Erythroblast (primary cell): ENCODE measurements around the gene CARS2.
"Not testable (repeated sequence)": the region's sequence is repeated elsewhere in the genome, so short reads cannot be mapped to it uniquely, and the experiment has no call there.

ENCODE experiments used
- DNase-seq, 2 experiments: peaks; one replicate each; lab custom pipeline; 2025; lab: John Stamatoyannopoulos, UW
- GATA1 ChIP-seq: IDR thresholded peaks from 2 replicates; pipeline ENCODE4 v1.6.1; 2011; ENCODE audit warnings: low read depth, mild to moderate bottlenecking, control low read depth, low read length, moderate library complexity
- POLR2A ChIP-seq: IDR thresholded peaks from 2 replicates; pipeline ENCODE4 v1.6.1; 2011; ENCODE audit warnings: mild to moderate bottlenecking, low read length

The CARS2 gene

DNA sequence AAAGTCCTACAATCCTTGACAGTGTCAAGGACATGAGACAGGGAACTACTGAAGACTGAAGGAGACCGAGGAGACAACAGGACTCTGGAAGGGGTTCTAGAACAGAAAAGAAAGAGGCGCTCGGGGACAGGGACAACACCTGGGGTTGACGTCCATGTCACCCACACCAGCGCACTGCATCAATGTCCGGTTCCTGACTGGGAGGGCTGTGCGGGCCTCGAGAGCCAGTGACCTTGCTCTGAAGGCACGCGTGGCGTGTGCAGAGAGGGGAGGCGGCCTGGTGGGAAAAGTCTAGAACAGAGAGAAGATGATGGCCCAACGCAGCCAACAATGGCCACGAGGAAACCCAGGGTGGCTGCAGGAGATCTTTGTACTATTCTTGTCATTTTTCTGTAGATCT lies 5.7 kb downstream of the CARS2 start:
- TF ChIP-seq POLR2A (no peak), GATA1 (no peak)
- DNase-seq: no peak

DNA sequence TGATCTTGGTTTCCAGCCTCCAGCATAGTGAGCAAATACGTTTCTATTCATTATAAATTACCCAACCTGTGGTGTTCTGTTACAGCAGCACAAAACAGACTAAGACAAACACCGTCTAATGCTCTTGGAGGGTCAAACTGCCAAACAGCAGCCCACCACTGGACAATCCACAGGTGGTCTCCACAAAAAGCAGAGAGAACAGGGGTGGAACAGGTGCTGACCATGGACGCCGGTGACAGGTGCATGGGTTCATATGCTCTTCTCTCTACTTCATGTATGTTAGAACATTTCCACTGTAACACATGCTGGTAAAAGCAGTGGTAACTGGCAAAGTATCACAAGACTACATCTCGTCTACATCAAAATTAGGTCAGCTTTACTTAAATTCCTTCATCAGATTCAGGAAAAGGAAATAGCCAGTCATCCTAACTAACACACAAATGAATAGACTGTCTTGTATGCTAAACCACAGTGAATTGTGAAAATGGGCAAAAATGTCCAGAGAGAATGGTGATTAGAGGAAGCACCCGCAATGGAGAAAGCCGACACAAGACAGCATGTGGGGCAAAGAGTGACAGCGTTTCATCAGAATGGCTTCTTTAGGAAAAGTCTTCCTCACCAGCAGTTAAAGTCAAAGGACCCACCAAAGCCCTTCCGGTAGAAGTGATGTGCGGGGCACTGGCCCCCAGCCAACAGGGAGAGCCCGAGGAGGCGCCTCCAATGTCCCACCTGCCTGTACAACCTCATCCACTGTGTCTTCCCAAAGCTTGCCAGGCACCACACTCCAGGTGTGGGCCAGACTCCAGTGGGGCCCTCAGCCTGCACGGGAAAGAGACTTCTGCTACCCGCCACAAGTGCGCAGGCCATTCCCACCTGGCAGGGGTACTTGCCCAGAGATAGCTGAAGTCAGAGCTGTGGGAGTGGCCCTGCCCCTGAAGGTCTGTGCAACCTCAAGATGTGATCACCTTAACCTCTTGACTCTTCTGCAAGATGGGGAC lies 6.5 kb downstream of the CARS2 start:
- TF ChIP-seq GATA1: no peak
- TF ChIP-seq POLR2A: no peak
- no peak for DNase-seq

DNA sequence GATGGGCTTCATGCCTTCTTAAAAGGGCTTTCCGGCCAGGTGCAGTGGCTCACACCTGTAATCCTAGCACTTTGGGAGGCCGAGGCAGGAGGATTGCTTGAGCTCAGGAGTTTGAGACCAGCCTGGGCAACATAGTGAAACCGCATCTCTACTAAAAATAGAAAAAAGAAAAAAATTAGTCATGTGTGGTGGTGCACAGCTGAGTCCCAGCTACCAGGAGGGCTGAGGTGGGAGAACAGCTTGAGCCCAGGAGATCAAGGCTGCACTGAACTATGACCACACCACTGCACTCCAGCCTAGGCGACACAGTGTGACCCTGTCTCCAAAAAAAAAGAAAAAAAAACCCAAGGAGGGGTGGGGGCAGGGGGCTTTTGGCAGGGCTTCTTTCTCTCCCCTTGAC lies 7.2 kb downstream of the CARS2 start:
- TF ChIP-seq POLR2A: no peak
- TF ChIP-seq GATA1: no peak
- DNase-seq: no peak

DNA sequence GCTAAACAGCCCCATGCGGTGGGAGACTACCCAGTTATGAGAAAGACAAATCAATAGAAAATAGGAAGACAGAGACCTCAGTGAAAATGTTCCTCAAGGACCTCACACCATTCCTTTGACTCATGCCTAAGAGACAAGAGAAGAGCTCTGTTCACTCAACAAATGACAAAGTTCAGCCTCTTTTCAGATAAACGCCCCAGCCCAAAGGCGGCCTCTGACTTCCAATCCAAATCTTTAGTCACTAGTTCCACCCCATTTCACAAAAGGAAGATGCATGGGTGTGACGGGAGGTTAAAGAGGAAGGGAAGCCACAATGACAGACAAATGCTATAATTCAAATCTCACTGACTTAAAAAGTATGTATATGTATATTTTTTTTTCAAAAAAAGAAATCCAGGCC lies 8.1 kb downstream of the CARS2 start:
- DNase-seq: no peak
- TF ChIP-seq GATA1 (no peak), POLR2A (no peak)

DNA sequence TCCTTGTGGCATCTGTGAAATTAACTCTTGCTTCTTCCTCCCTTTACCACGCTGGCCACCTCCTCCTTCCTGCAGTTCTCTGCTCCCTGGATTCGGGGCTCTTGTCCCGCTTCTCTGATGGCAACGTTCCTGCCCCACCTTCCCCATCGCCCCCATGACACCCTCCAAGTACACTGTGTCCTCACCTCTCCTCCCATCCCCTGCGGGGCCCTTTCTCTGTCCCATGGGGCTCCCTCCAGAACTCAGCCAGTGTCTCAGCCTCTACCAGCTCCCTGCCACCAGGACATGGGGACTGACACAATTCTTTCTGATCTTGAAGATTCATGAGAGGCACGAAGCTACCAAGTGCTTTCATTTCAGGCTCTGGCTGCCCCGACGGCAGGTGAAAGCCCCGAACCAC lies 9.1 kb downstream of the CARS2 start:
- TF ChIP-seq POLR2A (no peak), GATA1 (no peak)

DNA sequence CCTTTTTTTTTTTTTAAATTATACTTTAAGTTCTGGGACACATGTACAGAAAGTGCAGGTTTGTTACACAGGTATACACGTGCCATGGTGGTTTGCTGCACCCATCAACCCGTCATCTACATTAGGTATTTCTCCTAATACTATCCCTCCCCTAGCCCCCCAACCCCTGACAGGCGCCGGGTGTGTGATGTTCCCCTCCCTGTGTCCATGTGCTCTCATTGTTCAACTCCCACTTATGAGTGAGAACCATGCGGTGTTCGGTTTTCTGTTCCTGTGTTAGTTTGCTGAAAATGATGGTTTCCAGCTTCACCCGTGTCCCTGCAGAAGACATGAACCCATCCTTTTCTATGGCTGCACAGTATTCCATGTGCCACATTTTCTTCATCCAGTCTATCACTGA lies 10.1 kb downstream of the CARS2 start:
- DNase-seq: not testable (repeated sequence)

More for the DNA sequence above, 9.1 kb downstream of the CARS2 start:
- DNase-seq: no peak

DNA sequence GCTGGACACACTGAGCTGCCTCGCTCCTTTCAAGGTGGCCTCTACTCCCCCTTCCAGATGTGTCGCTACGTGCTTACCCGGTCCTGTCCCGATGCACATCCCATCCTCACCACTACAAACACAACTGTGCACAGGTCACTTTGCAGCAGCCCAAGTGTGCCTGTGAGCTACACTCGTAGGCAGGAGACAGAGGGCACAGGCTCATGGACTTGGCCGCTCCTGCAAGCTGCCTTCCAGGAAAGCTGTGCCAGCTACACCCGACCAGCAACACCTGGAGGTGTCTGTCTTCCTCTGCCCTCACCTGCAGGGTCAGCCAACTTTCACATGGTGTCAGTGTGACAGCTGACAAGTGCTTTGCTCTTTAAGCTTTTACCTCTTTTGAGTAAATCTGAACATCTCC lies 15.4 kb downstream of the CARS2 start:
- TF ChIP-seq GATA1 (no peak), POLR2A (no peak)
- no peak for DNase-seq

DNA sequence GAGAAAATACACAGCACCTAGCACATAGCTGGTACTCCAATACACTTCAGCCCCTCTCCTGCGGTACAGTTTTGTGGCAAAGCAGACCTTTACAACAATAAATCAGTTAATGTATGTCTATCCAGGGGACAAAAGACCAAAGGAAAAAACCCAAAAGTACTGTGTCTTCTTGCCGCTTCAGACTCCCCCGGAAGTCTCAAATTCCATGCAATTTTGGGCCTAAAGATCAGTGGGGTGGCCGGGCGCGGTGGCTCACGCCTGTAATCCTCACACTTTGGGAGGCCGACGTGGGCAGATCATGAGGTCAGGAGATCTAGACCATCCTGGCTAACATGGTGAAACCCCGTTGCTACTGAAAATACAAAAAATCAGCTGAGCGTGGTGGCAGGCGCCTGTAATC lies 16.2 kb downstream of the CARS2 start:
- TF ChIP-seq POLR2A (no peak), GATA1 (no peak)
- no peak for DNase-seq

DNA sequence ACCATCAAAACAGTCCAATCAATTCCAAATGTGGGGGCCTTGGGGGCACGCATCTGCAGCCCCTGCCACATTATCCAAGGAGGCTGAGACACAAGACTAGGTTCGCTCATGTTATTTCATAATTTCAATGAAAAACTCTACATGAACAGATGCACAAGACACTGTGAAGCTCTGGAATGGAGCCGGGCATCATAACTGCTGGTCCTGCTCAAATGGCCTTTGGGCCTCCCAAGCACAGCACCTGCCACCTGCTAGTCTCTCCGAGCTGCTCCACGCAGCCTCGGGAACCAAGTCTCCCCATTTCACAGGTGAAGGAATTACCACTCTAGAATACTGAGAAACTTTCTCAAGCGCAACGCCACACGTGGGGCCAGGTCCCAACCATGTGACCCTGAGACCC lies 16.9 kb downstream of the CARS2 start:
- DNase-seq: no peak
- no peak for TF ChIP-seq GATA1
- no peak for TF ChIP-seq POLR2A

DNA sequence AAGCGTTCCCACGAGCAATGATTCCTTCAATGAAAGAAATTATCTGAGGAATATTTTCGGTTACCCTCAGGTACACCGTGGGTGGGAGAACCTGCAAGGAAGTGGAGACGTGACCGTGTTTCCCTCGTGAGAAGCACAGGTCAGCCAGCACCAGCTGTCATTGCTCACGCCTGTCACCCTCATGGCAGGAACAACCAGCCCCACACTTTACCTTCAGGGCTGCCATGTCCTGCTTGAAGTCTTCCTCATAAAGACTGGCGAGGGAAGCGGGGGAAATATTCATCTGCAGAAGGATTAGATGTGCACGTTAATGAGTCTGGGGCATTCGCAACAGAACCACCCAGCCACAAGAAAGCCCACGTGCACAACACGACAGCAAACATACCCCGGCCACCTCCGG lies 18.2 kb downstream of the CARS2 start:
- TF ChIP-seq POLR2A: no peak
- no peak for TF ChIP-seq GATA1
- DNase-seq: no peak

DNA sequence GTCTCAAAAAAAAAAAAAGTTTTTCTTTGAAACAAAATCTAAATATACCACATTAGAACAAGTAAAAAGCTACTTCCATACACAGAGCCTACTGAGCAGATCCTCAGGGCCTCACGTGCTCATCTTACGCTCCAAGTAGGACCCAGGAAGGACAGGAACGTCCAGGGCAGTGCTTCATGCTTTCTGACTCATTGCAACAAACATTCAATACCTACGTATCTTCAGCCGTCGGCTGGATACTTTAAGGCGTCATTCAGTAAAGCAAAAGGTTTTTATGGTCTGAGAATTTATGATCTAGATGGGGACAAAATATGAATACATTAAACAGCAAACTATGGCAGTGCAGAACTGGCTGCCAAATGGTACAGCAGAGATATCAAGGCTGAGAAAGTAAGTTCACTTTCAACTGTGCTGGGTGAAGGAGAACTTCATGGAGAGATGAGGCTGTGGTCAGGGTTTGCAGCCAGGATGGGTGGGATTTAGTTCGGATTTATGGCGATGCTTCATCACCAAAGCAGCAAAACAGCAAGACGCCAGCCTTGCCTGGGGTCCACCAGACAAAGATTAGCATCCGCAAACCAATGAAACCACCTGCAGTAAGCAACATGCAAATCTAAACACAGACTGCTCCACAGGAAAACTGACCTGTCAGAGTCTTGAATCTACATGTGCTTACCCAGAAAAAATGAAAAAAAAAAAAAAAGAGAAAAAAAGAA lies 20.5 kb downstream of the CARS2 start:
- DNase-seq: no peak
- TF ChIP-seq POLR2A (no peak), GATA1 (no peak)

DNA sequence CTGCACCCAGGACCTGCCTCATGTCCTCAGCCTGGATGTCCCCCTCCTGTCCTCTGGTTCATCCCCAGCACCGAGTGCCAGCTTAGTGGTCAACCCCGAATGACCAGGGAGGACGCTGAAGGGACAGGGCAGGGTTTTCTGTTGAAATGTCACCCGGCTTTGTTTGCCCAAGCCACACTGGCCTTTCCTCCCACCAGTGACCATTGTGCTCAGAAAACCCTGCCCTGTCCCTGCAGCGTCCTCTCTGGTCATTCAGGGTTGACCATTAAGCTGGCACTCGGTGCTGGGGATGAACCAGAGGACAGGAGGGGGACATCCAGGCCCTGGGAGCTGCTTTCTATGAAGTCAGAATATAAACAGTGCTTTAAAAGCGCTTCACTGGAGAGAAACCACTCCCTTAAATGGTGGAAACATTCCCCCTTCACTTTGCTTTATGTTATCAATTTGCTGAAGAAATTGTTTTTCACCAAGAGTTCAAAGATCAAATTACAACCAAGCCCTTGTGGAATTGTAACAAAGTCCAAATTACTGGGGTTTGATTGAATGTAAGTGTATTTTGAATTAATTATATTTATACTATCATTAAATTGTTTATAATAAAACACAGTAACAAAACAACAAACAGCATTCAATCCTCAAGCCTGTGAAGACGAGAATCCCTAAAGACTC lies 21.4 kb downstream of the CARS2 start:
- no peak for DNase-seq
- no peak for TF ChIP-seq GATA1
- no peak for TF ChIP-seq POLR2A

DNA sequence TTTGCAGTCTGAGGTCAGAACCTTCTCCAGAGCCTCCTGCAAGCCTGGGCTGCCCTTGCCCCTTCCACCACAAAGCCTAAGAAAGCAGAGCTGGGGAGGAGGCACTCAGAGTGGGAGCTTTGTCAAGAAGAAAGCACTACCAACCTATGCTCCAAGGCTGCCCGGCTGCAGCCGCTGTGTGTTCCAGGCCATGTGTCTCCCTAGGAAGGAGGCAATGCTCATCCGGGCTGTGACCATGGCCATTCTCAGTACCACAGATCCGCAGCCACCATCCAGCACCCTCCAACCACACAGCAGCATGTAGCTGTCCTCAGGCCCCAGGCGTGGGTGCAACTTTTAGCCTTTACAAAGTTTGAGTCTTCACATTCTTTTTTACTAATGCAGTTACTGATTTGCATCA lies 22.0 kb downstream of the CARS2 start:
- TF ChIP-seq GATA1: no peak
- TF ChIP-seq POLR2A: no peak
- no peak for DNase-seq
